Superior temporal gyrus (tissue), 1 donor: ENCODE measurements around the gene RRP36.
A peak's percentile ranks its signal among the peaks of the same experiment; 100 is the strongest.
"Not testable (repeated sequence)": the region's sequence is repeated elsewhere in the genome, so short reads cannot be mapped to it uniquely, and the experiment has no call there.

Source experiments
- DNase-seq: peaks from one replicate; pipeline ENCODE4 v3.0.0-alpha.2; 2016; ENCODE audit errors: extremely low spot score

RRP36 gene

GRCh38 chr6:43021270-43022047 is at the start of gene RRP36:
RRP36 (plus strand) TSS chr6:43021623; CDS start chr6:43021655, 32 bp downstream.
- DNase-seq: peak; percentile 83

- peak; percentile 59 for DNase-seq
Observed at GRCh38 chr6:42971746-42972327, 49.6 kb upstream of the RRP36 start.

GRCh38 chr6:42973926-42974325 is 47.5 kb upstream of the RRP36 start:
- no peak for DNase-seq

- no peak for DNase-seq
Observed at GRCh38 chr6:42974919-42975505, 46.4 kb upstream of the RRP36 start.

- no peak for DNase-seq
Observed at GRCh38 chr6:42978487-42978838, 43.0 kb upstream of the RRP36 start.

- DNase-seq: peak; percentile 91
Observed at GRCh38 chr6:42978839-42979522, 42.4 kb upstream of the RRP36 start, which contains the start of gene PEX6. PEX6 (minus strand) TSS chr6:42979181; CDS start chr6:42979150, 31 bp downstream.

GRCh38 chr6:42979523-42980177 is 41.8 kb upstream of the RRP36 start:
- no peak for DNase-seq

GRCh38 chr6:42981836-42982235 is 39.6 kb upstream of the RRP36 start:
- DNase-seq: no peak

GRCh38 chr6:42984001-42984923 is 37.2 kb upstream of the RRP36 start, which contains the start of gene PPP2R5D:
PPP2R5D (plus strand) TSS chr6:42984570; CDS start chr6:42984678, 108 bp downstream.
- DNase-seq: peak; percentile 100

- no peak for DNase-seq
Observed at GRCh38 chr6:42984924-42985475, 36.4 kb upstream of the RRP36 start.

- no peak for DNase-seq
Observed at GRCh38 chr6:42987533-42988451, 33.6 kb upstream of the RRP36 start.

GRCh38 chr6:42988486-42989020 is 32.9 kb upstream of the RRP36 start:
- DNase-seq: no peak

- no peak for DNase-seq
Observed at GRCh38 chr6:42989923-42990322, 31.5 kb upstream of the RRP36 start.

- DNase-seq: no peak
Observed at GRCh38 chr6:42993445-42993844, 28.0 kb upstream of the RRP36 start.

GRCh38 chr6:42996513-42996912 is 24.9 kb upstream of the RRP36 start:
- peak; percentile 29 for DNase-seq

- not testable (repeated sequence) for DNase-seq
Observed at GRCh38 chr6:42998205-42998604, 23.2 kb upstream of the RRP36 start.

- no peak for DNase-seq
Observed at GRCh38 chr6:43001843-43002242, 19.6 kb upstream of the RRP36 start.

- no peak for DNase-seq
Observed at GRCh38 chr6:43005844-43006243, 15.6 kb upstream of the RRP36 start.

- DNase-seq: no peak
Observed at GRCh38 chr6:43006251-43006650, 15.2 kb upstream of the RRP36 start.
